ENCODE measurements around the gene ATP2C2. TPM values are rescaled to one million over a fixed set of nuclear protein-coding genes. Genes with fewer than 3 reads are reported as not detected.

ATP2C2 gene
- total and polyA plus RNA-seq, 2 of the 8 experiments (the other 6 are each of a cell fraction or from before 2014, with no cell fraction given), result 1.2 to 2.8 TPM

DNA sequence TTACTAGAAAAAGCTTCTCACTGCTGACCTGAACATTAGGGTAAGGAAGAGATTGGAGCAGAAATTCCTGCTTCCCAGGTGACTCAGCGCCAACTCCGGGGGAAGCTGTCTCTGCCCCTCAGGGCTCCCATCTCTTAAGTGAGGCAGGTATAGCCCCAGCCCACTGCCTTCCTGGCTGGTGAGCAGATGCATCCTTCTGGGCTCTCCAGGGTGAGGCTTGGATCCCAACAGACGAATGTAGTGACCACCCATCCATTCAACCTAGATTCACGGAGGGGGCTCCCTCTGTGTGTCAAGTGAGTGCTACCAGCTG lies 3.2 kb downstream of the ATP2C2 start:
- no peak overlapping the region for H2AFZ ChIP-seq (ENCODE audit: low read length)
- 79% methylated on average over 4 of the region's 4 CpGs; no CpG with 5 or more reads in 1 of the 2 experiments for WGBS, 2 experiments (ENCODE audit: extremely low coverage in 1 of 2, insufficient coverage in 1 of 2, insufficient read length in 1 of 2, insufficient replicate concordance in 2 of 2, low coverage in 1 of 2, low lambda C conversion rate in 2 of 2, missing lambda C conversion rate in 1 of 2)
- no peak for TF ChIP-seq MAFK (IDR thresholded peaks at IDR 0.05; ENCODE audit: low read depth, low read length)
- TF ChIP-seq FOSL1 (IDR thresholded peaks at IDR 0.05; ENCODE audit: insufficient read depth, low read depth, low read length), result no peak
- TF ChIP-seq KDM1A (IDR thresholded peaks at IDR 0.05; ENCODE audit: borderline replicate concordance, low read length), result no peak
- no peak for TF ChIP-seq RFX5 (IDR thresholded peaks at IDR 0.05; ENCODE audit: borderline replicate concordance, low read depth, low read length)

More for the DNA sequence above, 3.2 kb downstream of the ATP2C2 start:
- Histone ChIP-seq H3K14ac (ENCODE audit: insufficient read length) (no peak overlapping the region), H2BK15ac (ENCODE audit: low read length) (0 out of 2 replicates have a peak overlapping the region, but pooled peaks have one; percentile 48), H3K79me1 (ENCODE audit: low read depth, low read length) (no peaks in the 10 kb centered on the region), H3K23me2 (ENCODE audit: low read depth, low read length) (peaks cover 11% of the 10 kb centered on the region; the same call in 1 of the 2 replicates), H2BK12ac (ENCODE audit: low read depth, low read length) (peak overlapping the region; percentile 7; the same call in 1 of the 2 replicates), H2AK5ac (ENCODE audit: low read depth, low read length) (no peak overlapping the region), H3K27me3 (replicated peaks in 1 of 4; ENCODE audit: control insufficient read depth in 3 of 4, extremely low read depth in 1 of 4, insufficient read depth in 3 of 4, low read length in 3 of 4) (peaks cover 0 to 18% (median 15%) of the 10 kb centered on the region in 4 experiments; a peak in 6 of 7 replicates), H2BK120ac (replicated peaks; ENCODE audit: low read depth, low read length) (no peak overlapping the region), H3K79me2 (ENCODE audit: control insufficient read depth in 1 of 2, insufficient read depth in 2 of 2, low read length in 2 of 2) (no peaks in the 10 kb centered on the region), H3K4ac (replicated peaks; ENCODE audit: insufficient read length, low read depth, low read length) (no peak overlapping the region), H4K5ac (ENCODE audit: insufficient read length, low read depth, low read length) (no peak overlapping the region), H3K4me3 (ENCODE audit: extremely low read depth in 1 of 4, insufficient read depth in 2 of 4, low read depth in 3 of 4, low read length in 4 of 4) (no peak overlapping the region), H3K23ac (ENCODE audit: insufficient read length) (no peak overlapping the region), H3K4me1 (replicated peaks in 1 of 4; ENCODE audit: control insufficient read depth in 3 of 4, insufficient read depth in 4 of 4, low read length in 3 of 4) (peaks cover 0 to 18% (median 11%) of the 10 kb centered on the region in 4 experiments; a peak in 6 of 7 replicates), H4K20me1 (replicated peaks in 1 of 2; ENCODE audit: control insufficient read depth in 1 of 2, insufficient read depth in 2 of 2, low read length in 2 of 2) (no peaks in the 10 kb centered on the region), H2BK5ac (ENCODE audit: low read depth, low read length) (no peak overlapping the region), H3K4me2 (ENCODE audit: insufficient read depth in 1 of 2, low read depth in 2 of 2, low read length in 2 of 2) (no peak overlapping the region), H3K9ac (replicated peaks in 1 of 4; ENCODE audit: extremely low read depth in 1 of 4, low read depth in 3 of 4, low read length in 3 of 4) (no peak overlapping the region), H3K9me3 (ENCODE audit: insufficient read depth in 2 of 2, low read depth in 1 of 2, low read length in 1 of 2) (no peaks in the 10 kb centered on the region), H3K36me3 (ENCODE audit: control insufficient read depth in 2 of 4, insufficient read depth in 4 of 4, low read length in 3 of 4) (no peaks in the 10 kb centered on the region), H3K27ac (ENCODE audit: low read depth, low read length) (no peak overlapping the region), H4K91ac (replicated peaks; ENCODE audit: insufficient read length, low read length) (no peak overlapping the region), H2BK20ac (ENCODE audit: low read length) (no peak overlapping the region), H3K56ac (replicated peaks; ENCODE audit: insufficient read length, low read depth, low read length) (no peak overlapping the region), H4K8ac (ENCODE audit: extremely low read depth, insufficient read depth, low read length) (no peak overlapping the region), H3K18ac (ENCODE audit: extremely low read depth, low read length) (no peak overlapping the region)
- DNase-seq (ENCODE audit: low read depth in 1 of 2, low spot score in 2 of 2), result no peak
- ChIA-PET POLR2A (ENCODE audit: partially characterized antibody) (no interaction called here), CTCF (ENCODE audit: partially characterized antibody) (interaction anchor here (0.7 to 1.6 kb wide), 7 partner anchors 9 to 113 kb away, joined by 3 to 6 read pairs (median 4); no protein-coding TSS in a partner anchor)
- no peak for FAIRE-seq

Measured in H1 (cell line).